ENCODE measurements around the gene GPR78. TPM values are rescaled to one million over a fixed set of nuclear protein-coding genes. Genes with fewer than 3 reads are reported as not detected.

Gene GPR78
- total and polyA plus RNA-seq, 4 donors, result not detected

DNA sequence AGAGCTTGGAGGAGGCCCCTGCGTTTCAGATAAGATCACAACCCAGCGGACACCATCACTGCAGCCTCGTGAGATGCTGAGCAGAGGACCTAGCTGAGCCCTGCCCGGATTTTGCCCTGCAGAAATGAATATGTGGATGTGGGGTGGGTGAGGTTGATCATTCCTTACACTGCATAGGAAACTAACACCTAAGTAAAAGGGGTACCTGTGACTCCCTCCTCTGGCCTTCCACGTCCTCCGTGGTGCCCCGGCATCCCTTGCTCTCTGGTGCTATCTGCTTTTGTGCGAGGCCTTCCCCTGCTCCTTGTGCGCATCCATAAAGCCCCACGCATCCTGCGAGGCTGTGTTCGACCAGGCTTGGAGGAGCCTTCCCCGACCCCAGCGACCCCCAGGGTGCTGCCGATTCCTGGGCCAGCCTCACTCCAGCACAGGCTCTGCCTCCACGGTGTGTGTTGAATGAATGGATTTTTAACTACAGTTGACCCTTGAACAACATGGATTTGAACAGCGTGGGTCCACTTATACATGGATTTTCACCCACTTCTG, 25.6 kb upstream of the GPR78 start (continued):
- TF ChIP-seq SP1 (IDR thresholded peaks at IDR 0.05), result no peak
- TF ChIP-seq TAF1 (conservative IDR thresholded peaks at IDR 0.05), result no peak
- TF ChIP-seq, protein P1, sequence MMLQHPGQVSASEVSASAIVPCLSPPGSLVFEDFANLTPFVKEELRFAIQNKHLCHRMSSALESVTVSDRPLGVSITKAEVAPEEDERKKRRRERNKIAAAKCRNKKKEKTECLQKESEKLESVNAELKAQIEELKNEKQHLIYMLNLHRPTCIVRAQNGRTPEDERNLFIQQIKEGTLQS (IDR thresholded peaks at IDR 0.05), result no peak

DNA sequence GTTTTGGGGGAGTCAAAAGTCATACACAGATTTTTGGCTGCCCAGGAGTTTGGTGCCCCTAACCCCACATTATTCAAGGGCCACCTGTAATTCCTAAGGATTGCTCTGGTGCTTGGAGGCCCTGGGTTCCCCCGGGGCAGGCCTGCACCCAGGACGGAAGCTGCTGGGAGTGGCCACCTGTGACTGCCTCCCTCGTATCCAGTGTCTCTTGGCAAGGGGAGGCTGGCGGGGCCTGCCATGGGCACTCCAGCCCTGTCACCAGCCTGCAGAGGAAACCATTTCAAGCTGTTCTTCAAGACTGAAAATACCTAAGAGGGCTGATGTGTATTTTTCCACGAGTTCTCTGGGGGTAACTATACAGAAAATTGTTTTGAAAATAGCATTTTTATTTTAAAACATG, 24.5 kb upstream of the GPR78 start:
- no peak for TF ChIP-seq NR2F2 (IDR thresholded peaks at IDR 0.05)
- Histone ChIP-seq H3K9me3 (ENCODE audit: control insufficient read depth in 4 of 4, low read length in 3 of 4) (no peaks in the 10 kb centered on the region), H3K27me3 (ENCODE audit: control insufficient read depth in 4 of 4, insufficient read depth in 4 of 4, low read length in 3 of 4) (no peaks in the 10 kb centered on the region), H3K9ac (ENCODE audit: low read depth in 1 of 2, low read length in 2 of 2) (no peak overlapping the region), H3K4me1 (ENCODE audit: control insufficient read depth in 4 of 4, insufficient read depth in 4 of 4, low read length in 3 of 4) (no peaks in the 10 kb centered on the region), H3K36me3 (ENCODE audit: control insufficient read depth in 4 of 4, insufficient read depth in 3 of 4, low read depth in 1 of 4, low read length in 3 of 4) (no peaks in the 10 kb centered on the region), H3K4me3 (ENCODE audit: low read depth in 1 of 3, low read length in 3 of 3) (no peak overlapping the region), H3K27ac (ENCODE audit: low read depth in 1 of 2, low read length in 2 of 2) (no peak overlapping the region)
- WGBS, result 80% methylated on average over 5 of the region's 5 CpGs
- DNase-seq (ENCODE audit: low spot score), result no peak

DNA sequence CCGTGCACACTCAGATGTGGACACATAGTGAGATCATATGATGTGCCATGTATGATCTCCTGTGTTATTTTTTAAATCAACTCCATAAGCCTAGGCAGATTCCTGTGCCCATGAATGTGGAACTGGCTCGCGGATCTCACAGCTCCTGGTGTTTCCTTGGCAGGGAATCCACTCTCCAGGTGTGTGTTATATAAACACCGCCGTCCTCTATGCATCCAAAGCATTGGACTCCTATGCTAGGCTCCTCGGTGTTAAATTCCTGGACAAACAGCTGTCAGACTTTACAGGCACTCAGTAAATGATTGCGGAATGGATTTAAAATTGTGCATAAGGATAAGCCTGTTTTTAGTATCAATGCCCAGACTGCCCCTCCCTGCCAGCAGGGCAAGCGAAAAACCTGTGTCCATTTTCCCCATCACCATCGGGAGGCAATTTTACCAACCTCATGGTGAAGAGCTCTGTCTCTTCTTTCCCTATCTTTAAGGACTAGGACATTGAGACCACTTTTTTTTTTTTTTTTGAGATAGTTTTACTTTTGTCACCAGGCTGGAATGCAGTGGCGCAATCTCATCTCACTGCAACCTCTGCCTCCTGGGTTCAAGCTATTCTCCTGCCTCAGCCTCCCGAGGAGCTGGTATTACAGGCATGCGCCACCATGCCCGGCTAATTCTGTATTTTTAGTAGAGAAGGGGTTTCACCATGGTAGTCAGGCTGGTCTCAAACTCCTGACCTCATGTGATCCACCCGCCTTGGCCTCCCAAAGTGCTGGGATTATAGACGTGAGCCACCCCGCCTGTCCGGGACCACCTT, 23.6 kb upstream of the GPR78 start:
- TF ChIP-seq, protein P2, sequence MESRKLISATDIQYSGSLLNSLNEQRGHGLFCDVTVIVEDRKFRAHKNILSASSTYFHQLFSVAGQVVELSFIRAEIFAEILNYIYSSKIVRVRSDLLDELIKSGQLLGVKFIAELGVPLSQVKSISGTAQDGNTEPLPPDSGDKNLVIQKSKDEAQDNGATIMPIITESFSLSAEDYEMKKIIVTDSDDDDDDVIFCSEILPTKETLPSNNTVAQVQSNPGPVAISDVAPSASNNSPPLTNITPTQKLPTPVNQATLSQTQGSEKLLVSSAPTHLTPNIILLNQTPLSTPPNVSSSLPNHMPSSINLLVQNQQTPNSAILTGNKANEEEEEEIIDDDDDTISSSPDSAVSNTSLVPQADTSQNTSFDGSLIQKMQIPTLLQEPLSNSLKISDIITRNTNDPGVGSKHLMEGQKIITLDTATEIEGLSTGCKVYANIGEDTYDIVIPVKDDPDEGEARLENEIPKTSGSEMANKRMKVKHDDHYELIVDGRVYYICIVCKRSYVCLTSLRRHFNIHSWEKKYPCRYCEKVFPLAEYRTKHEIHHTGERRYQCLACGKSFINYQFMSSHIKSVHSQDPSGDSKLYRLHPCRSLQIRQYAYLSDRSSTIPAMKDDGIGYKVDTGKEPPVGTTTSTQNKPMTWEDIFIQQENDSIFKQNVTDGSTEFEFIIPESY (IDR thresholded peaks at IDR 0.05), result no peak
- no peak for TF ChIP-seq RAD21 (IDR thresholded peaks at IDR 0.05)
- no peak for TF ChIP-seq FOXA2 (IDR thresholded peaks at IDR 0.05)
- no peak for TF ChIP-seq FOXA1 (IDR thresholded peaks at IDR 0.05)
- TF ChIP-seq SP1 (IDR thresholded peaks at IDR 0.05), result no peak
- no peak for TF ChIP-seq HNF4A (conservative IDR thresholded peaks at IDR 0.05)
- no peak for TF ChIP-seq EGR1 (IDR thresholded peaks at IDR 0.05; ENCODE audit: low read depth in 2 of 2)
- no peak for TF ChIP-seq NR2F2 (IDR thresholded peaks at IDR 0.05)
- TF ChIP-seq, protein P3, sequence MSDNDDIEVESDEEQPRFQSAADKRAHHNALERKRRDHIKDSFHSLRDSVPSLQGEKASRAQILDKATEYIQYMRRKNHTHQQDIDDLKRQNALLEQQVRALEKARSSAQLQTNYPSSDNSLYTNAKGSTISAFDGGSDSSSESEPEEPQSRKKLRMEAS (IDR thresholded peaks at IDR 0.05), result no peak
- TF ChIP-seq RXRA (IDR thresholded peaks at IDR 0.05), result no peak
- TF ChIP-seq, protein P4, sequence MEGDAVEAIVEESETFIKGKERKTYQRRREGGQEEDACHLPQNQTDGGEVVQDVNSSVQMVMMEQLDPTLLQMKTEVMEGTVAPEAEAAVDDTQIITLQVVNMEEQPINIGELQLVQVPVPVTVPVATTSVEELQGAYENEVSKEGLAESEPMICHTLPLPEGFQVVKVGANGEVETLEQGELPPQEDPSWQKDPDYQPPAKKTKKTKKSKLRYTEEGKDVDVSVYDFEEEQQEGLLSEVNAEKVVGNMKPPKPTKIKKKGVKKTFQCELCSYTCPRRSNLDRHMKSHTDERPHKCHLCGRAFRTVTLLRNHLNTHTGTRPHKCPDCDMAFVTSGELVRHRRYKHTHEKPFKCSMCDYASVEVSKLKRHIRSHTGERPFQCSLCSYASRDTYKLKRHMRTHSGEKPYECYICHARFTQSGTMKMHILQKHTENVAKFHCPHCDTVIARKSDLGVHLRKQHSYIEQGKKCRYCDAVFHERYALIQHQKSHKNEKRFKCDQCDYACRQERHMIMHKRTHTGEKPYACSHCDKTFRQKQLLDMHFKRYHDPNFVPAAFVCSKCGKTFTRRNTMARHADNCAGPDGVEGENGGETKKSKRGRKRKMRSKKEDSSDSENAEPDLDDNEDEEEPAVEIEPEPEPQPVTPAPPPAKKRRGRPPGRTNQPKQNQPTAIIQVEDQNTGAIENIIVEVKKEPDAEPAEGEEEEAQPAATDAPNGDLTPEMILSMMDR (IDR thresholded peaks at IDR 0.05; ENCODE audit: low read depth, low read length, missing input control), result no peak
- no peak for TF ChIP-seq GABPA (IDR thresholded peaks at IDR 0.05 in 1 of 2, conservative IDR thresholded peaks at IDR 0.05 in 1 of 2)
- no peak for TF ChIP-seq HNF4G (IDR thresholded peaks at IDR 0.05)
- no peak for TF ChIP-seq YY1 (IDR thresholded peaks at IDR 0.05)
- Histone ChIP-seq H3K27me3 (ENCODE audit: control insufficient read depth in 4 of 4, insufficient read depth in 4 of 4, low read length in 3 of 4) (no peaks in the 10 kb centered on the region), H3K9ac (ENCODE audit: low read depth in 1 of 2, low read length in 2 of 2) (no peak overlapping the region), H3K36me3 (ENCODE audit: control insufficient read depth in 4 of 4, insufficient read depth in 3 of 4, low read depth in 1 of 4, low read length in 3 of 4) (no peaks in the 10 kb centered on the region), H3K4me1 (ENCODE audit: control insufficient read depth in 4 of 4, insufficient read depth in 4 of 4, low read length in 3 of 4) (no peaks in the 10 kb centered on the region), H3K9me3 (ENCODE audit: control insufficient read depth in 4 of 4, low read length in 3 of 4) (no peaks in the 10 kb centered on the region), H3K27ac (ENCODE audit: low read depth in 1 of 2, low read length in 2 of 2) (no peak overlapping the region), H3K4me3 (ENCODE audit: low read depth in 1 of 3, low read length in 3 of 3) (no peak overlapping the region)
- DNase-seq (ENCODE audit: low spot score), result no peak
- 74% methylated on average over 17 of the region's 17 CpGs for WGBS
